ENCODE measurements around the gene C10orf62. TPM values are rescaled to one million over a fixed set of nuclear protein-coding genes. Genes with fewer than 3 reads are reported as not detected.
"Not testable (repeated sequence)": the region's sequence is repeated elsewhere in the genome, so short reads cannot be mapped to it uniquely, and the experiment has no call there.

Gene C10orf62
- total RNA-seq, 1 experiment from 2014 or later: not detected

- no peaks in the 10 kb centered on the region for H3K9me3 ChIP-seq (ENCODE audit: control insufficient read depth, insufficient read depth, low read depth, low read length)
- ChIA-PET POLR2A (interaction anchor here (0.6 kb wide), 1 partner anchor 41 kb away, joined by 3 read pairs; no protein-coding TSS in a partner anchor), CTCF (interaction anchor here (0.6 to 1.6 kb wide), 2 partner anchors 22 to 37 kb away, joined by 4 to 5 read pairs; no protein-coding TSS in a partner anchor)
- intact Hi-C loops (cut with micrococcal nuclease; ENCODE audit: unreplicated experiment) (no loop called here), in situ Hi-C loops (cut with HindIII; ENCODE audit: low pct_unique_long_range_greater_than_20kb, low sequenced_read_pairs) (no loop called here)
- peak overlapping the region; percentile 87 for H3K27ac ChIP-seq (ENCODE audit: low read length)
- H3K4me1 ChIP-seq (ENCODE audit: control insufficient read depth, insufficient read depth, low read length): peaks cover 55% of the 10 kb centered on the region
- ATAC-seq: peak; percentile 49
- no peak for DNase-seq (ENCODE audit: low read depth, low spot score)
- BruUV-seq (replicated peaks): no TSS peak
- H3K27me3 ChIP-seq (ENCODE audit: control insufficient read depth, insufficient read depth, low read length): no peaks in the 10 kb centered on the region
- TF ChIP-seq TCF7L2 (IDR thresholded peaks at IDR 0.05; ENCODE audit: low read depth, low read length): no peak
- TF ChIP-seq POLR2AphosphoS5 (IDR thresholded peaks at IDR 0.05; ENCODE audit: low read depth, low read length): no peak
- no peak for TF ChIP-seq SIN3A (IDR thresholded peaks at IDR 0.05; ENCODE audit: borderline replicate concordance, insufficient read depth, low read depth, low read length)
- TF ChIP-seq CTCF (IDR thresholded peaks at IDR 0.05): no peak
- no peak for TF ChIP-seq REST (IDR thresholded peaks at IDR 0.05; ENCODE audit: insufficient read depth in 1 of 2, low read depth in 2 of 2, low read length in 1 of 2)
- no peaks in the 10 kb centered on the region for H3K36me3 ChIP-seq (ENCODE audit: control insufficient read depth, insufficient read depth, low read length)
- no peak overlapping the region for H3K4me3 ChIP-seq (ENCODE audit: low read depth in 2 of 2, low read length in 2 of 2)
Observed at GRCh38 chr10:97575127-97575668, 14.3 kb upstream of the C10orf62 start.

- H3K9me3 ChIP-seq (ENCODE audit: control insufficient read depth, insufficient read depth, low read depth, low read length); H3K4me3 ChIP-seq (ENCODE audit: low read depth in 2 of 2, low read length in 2 of 2); in situ Hi-C loops (cut with HindIII; ENCODE audit: low pct_unique_long_range_greater_than_20kb, low sequenced_read_pairs); ATAC-seq; H3K36me3 ChIP-seq (ENCODE audit: control insufficient read depth, insufficient read depth, low read length); BruUV-seq (replicated peaks); intact Hi-C loops (cut with micrococcal nuclease; ENCODE audit: unreplicated experiment); DNase-seq (ENCODE audit: low read depth, low spot score); H3K27me3 ChIP-seq (ENCODE audit: control insufficient read depth, insufficient read depth, low read length): not testable (repeated sequence)
- peak overlapping the region; percentile 87 for H3K27ac ChIP-seq (ENCODE audit: low read length)
- H3K4me1 ChIP-seq (ENCODE audit: control insufficient read depth, insufficient read depth, low read length): peaks cover 44% of the 10 kb centered on the region
- ChIA-PET CTCF (interaction anchor here (0.6 kb wide), 1 partner anchor 35 kb away, joined by 4 read pairs; no protein-coding TSS in a partner anchor), POLR2A (interaction anchor here (0.7 kb wide), 1 partner anchor 173 kb away, joined by 3 read pairs; no protein-coding TSS in a partner anchor)
Observed at GRCh38 chr10:97576487-97576886, 13.0 kb upstream of the C10orf62 start.

- no peak for DNase-seq (ENCODE audit: low read depth, low spot score)
- ATAC-seq: no peak
- TF ChIP-seq SIN3A (IDR thresholded peaks at IDR 0.05; ENCODE audit: borderline replicate concordance, insufficient read depth, low read depth, low read length) (no peak), POLR2AphosphoS5 (IDR thresholded peaks at IDR 0.05; ENCODE audit: low read depth, low read length) (no peak), REST (IDR thresholded peaks at IDR 0.05; ENCODE audit: insufficient read depth in 1 of 2, low read depth in 2 of 2, low read length in 1 of 2) (no peak), CTCF (IDR thresholded peaks at IDR 0.05) (no peak), TCF7L2 (IDR thresholded peaks at IDR 0.05; ENCODE audit: low read depth, low read length) (no peak)
- in situ Hi-C loops (cut with HindIII; ENCODE audit: low pct_unique_long_range_greater_than_20kb, low sequenced_read_pairs) (no loop called here), intact Hi-C loops (cut with micrococcal nuclease; ENCODE audit: unreplicated experiment) (no loop called here)
- Histone ChIP-seq H3K4me1 (ENCODE audit: control insufficient read depth, insufficient read depth, low read length) (peaks cover 32% of the 10 kb centered on the region), H3K27me3 (ENCODE audit: control insufficient read depth, insufficient read depth, low read length) (no peaks in the 10 kb centered on the region), H3K27ac (ENCODE audit: low read length) (no peak overlapping the region), H3K36me3 (ENCODE audit: control insufficient read depth, insufficient read depth, low read length) (no peaks in the 10 kb centered on the region), H3K4me3 (ENCODE audit: low read depth in 2 of 2, low read length in 2 of 2) (no peak overlapping the region), H3K9me3 (ENCODE audit: control insufficient read depth, insufficient read depth, low read depth, low read length) (no peaks in the 10 kb centered on the region)
- BruUV-seq (replicated peaks): no TSS peak
- ChIA-PET POLR2A (interaction anchor here (0.7 kb wide), 1 partner anchor 19 kb away, joined by 3 read pairs; no protein-coding TSS in a partner anchor), CTCF (no interaction called here)
Observed at GRCh38 chr10:97577701-97578100, 11.8 kb upstream of the C10orf62 start.
